RWPE2 (cell line): ENCODE data around the gene UBALD2.

Experiments used
- ATAC-seq: fragments of 200-7000 bp; cut with Tn5 transposase; 3 replicates; pipeline ENCODE4 v1.9.1; 2021; ENCODE audit warnings: low read depth
- DNase-seq: peaks from one replicate; pipeline ENCODE4 v3.0.0-alpha.2; 2020; ENCODE audit warnings: low spot score
- H3K27ac ChIP-seq: fragments of 450-650 bp; 2 replicates; pipeline ENCODE4 v1.5.1; 2017; ENCODE audit warnings: mild to moderate bottlenecking; ENCODE audit not compliant: poor library complexity, severe bottlenecking
- H3K27me3 ChIP-seq: fragments of 250-450 bp; sonication (Bioruptor Pico); 2 replicates; pipeline ENCODE4 v1.5.1; 2021; ENCODE audit warnings: mild to moderate bottlenecking, moderate library complexity; ENCODE audit not compliant: insufficient read depth, poor library complexity, severe bottlenecking
- H3K36me3 ChIP-seq: fragments of 250-450 bp; sonication (Bioruptor Pico); 2 replicates; pipeline ENCODE4 v1.5.1; 2020; ENCODE audit warnings: low read depth, mild to moderate bottlenecking, moderate library complexity
- H3K4me1 ChIP-seq: fragments of 250-450 bp; sonication (Bioruptor Pico); 2 replicates; pipeline ENCODE4 v1.5.1; 2021; ENCODE audit warnings: mild to moderate bottlenecking, moderate library complexity; ENCODE audit not compliant: insufficient read depth, poor library complexity, severe bottlenecking
- H3K4me3 ChIP-seq: fragments of 250-450 bp; sonication (Bioruptor Pico); 2 replicates; pipeline ENCODE4 v1.5.1; 2021; ENCODE audit warnings: mild to moderate bottlenecking, moderate library complexity; ENCODE audit not compliant: severe bottlenecking
- H3K9me3 ChIP-seq: fragments of 250-450 bp; sonication (Bioruptor Pico); 2 replicates; pipeline ENCODE4 v1.5.1; 2021; ENCODE audit warnings: mild to moderate bottlenecking, moderate library complexity; ENCODE audit not compliant: severe bottlenecking
- TF ChIP-seq, protein P1 (sequence below): fragments of 450-650 bp; IDR thresholded peaks from one replicate; pipeline ENCODE4 v1.5.1; 2017; ENCODE audit warnings: mild to moderate bottlenecking, moderate library complexity; ENCODE audit not compliant: poor library complexity, severe bottlenecking

The UBALD2 gene

DNA sequence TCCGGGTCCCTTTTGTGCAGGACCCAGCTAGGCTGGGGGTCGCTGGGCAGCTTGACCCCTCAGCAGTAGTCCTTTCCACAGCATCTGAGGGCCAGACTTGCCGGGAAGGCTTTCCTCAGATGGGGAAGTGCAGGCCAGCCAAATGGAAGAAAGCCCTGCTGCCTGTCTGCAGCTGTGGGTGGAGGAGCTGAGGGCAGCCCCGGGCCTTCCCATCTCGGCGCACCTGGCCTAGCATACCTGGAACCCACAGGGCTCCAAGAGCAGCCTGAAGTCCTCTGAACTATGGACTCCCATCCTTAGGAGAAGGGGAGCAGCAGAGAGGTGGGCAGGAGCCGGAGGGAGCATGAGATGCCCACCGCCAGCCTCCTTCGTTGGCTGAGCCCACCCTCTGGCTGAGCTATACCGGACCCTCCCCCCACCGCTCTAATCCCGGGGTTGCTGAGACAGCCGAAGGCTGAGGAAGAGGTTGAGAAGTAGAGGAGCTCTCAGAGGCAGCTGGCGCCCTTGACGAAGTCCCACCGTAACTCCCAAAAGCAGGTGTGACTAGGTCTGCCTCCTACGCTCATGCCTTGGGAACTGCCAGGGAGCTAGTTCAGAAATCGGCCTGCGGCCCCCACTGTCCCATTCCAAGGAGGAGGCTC is 13.2 kb downstream of the UBALD2 start:
- Histone ChIP-seq H3K4me3 (no peak overlapping the region), H3K4me1 (no peaks in the 10 kb centered on the region), H3K9me3 (no peaks in the 10 kb centered on the region), H3K27me3 (no peaks in the 10 kb centered on the region), H3K27ac (no peak overlapping the region), H3K36me3 (no peaks in the 10 kb centered on the region)
- ATAC-seq (no peak), DNase-seq (no peak)
- TF ChIP-seq, protein P1, sequence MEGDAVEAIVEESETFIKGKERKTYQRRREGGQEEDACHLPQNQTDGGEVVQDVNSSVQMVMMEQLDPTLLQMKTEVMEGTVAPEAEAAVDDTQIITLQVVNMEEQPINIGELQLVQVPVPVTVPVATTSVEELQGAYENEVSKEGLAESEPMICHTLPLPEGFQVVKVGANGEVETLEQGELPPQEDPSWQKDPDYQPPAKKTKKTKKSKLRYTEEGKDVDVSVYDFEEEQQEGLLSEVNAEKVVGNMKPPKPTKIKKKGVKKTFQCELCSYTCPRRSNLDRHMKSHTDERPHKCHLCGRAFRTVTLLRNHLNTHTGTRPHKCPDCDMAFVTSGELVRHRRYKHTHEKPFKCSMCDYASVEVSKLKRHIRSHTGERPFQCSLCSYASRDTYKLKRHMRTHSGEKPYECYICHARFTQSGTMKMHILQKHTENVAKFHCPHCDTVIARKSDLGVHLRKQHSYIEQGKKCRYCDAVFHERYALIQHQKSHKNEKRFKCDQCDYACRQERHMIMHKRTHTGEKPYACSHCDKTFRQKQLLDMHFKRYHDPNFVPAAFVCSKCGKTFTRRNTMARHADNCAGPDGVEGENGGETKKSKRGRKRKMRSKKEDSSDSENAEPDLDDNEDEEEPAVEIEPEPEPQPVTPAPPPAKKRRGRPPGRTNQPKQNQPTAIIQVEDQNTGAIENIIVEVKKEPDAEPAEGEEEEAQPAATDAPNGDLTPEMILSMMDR = no peak

DNA sequence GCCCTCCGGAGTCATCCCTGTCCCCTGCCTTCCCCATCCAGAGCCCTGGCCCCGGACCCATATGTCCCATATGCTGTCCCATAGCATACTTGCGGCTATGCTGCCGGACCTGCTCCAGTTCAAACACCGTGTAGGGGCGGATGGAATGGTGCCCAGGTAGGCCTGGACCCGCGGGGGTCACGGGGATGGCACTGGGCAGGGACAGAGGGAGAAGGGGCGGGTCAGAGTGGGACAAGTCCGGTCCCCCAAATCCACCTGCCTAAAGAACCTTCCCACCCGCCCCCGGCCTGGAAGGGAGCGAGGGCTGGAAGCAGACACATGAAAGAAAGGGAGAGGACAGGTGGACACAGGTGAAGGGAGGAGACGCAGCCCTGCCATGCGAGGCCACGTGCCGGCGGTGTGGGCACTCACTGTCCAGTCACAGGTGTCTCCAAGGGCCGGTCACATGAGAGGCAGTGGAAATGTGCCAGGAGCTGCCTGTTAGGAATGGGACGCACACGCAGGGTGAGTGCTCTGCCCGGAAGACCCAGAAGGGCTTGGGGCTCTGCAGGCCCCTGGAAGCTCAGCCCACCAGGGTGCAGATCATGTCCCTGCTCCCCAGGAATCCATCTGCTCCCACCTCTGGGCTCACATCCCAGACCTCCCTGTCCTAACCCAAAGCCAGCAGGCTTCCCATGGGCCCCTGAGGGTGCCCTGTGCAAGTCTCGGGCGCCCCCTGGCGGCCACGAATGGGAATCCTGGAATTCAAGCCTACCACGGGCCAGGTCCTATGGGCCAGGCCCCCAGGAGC is 14.0 kb downstream of the UBALD2 start:
- no peaks in the 10 kb centered on the region for H3K9me3 ChIP-seq
- H3K27me3 ChIP-seq = no peaks in the 10 kb centered on the region
- no peak overlapping the region for H3K27ac ChIP-seq
- DNase-seq (no peak), ATAC-seq (peak; percentile 87)
- H3K36me3 ChIP-seq = no peaks in the 10 kb centered on the region
- no peak overlapping the region for H3K4me3 ChIP-seq
- TF ChIP-seq, protein P1 = peak; percentile 96
- no peaks in the 10 kb centered on the region for H3K4me1 ChIP-seq

DNA sequence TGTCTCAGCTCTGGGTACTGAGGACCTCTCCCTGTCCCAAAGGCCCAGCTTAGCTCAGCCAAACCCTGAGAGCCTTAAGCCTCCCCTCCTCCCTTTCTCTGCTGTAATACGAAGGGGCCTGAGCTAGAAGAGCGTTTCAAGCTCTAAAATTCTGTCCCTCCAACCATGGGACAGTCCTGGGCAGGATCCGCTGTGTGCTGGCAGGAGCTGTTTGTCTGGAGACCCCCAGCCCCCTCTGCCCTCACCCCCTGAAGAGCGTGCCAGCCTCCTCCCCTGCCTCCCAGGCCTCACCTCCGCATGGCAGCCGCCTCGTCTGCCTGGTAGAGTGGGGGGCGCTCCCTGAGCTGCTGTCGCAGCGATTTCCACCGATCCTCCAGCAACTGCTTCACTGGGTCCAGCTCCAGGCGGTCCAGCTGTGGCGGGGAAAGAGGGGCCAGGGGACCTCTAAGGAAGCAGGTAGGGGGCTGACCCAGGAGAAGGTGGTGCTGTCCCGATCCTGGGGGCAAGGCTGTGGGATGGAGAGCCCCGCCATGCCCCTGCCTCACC is 14.7 kb downstream of the UBALD2 start:
- TF ChIP-seq, protein P1 = peak; percentile 74
- Histone ChIP-seq H3K9me3 (no peaks in the 10 kb centered on the region), H3K27ac (no peak overlapping the region), H3K36me3 (no peaks in the 10 kb centered on the region), H3K4me1 (no peaks in the 10 kb centered on the region), H3K27me3 (no peaks in the 10 kb centered on the region), H3K4me3 (no peak overlapping the region)
- DNase-seq (no peak), ATAC-seq (no peak)

DNA sequence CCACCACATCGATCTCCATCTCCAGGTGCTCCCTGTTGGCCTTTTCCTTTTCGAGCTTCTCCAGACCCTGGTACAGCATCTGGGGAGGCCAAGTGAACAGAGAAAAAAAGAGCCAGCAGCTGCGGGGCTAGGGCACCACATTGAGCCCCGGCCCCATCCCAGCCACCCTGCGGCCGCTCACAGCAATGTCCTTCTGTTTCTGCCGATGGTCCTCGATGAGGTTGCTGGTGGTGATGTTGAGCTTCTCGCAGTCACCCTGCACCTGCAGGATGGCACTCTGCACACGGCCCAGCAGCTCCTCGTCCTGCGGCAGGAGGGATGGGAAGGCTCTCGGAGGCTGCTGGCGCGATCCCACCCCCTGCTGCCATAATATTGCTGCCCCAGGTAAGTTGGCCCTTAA is 15.5 kb downstream of the UBALD2 start:
- ATAC-seq (no peak), DNase-seq (no peak)
- no peaks in the 10 kb centered on the region for H3K27me3 ChIP-seq
- no peak overlapping the region for H3K27ac ChIP-seq
- no peaks in the 10 kb centered on the region for H3K36me3 ChIP-seq
- TF ChIP-seq, protein P1 = no peak
- no peaks in the 10 kb centered on the region for H3K9me3 ChIP-seq
- no peak overlapping the region for H3K4me3 ChIP-seq
- H3K4me1 ChIP-seq = no peaks in the 10 kb centered on the region
